Measurements from ENCODE around the gene RFLNA.

The RFLNA gene

DNA sequence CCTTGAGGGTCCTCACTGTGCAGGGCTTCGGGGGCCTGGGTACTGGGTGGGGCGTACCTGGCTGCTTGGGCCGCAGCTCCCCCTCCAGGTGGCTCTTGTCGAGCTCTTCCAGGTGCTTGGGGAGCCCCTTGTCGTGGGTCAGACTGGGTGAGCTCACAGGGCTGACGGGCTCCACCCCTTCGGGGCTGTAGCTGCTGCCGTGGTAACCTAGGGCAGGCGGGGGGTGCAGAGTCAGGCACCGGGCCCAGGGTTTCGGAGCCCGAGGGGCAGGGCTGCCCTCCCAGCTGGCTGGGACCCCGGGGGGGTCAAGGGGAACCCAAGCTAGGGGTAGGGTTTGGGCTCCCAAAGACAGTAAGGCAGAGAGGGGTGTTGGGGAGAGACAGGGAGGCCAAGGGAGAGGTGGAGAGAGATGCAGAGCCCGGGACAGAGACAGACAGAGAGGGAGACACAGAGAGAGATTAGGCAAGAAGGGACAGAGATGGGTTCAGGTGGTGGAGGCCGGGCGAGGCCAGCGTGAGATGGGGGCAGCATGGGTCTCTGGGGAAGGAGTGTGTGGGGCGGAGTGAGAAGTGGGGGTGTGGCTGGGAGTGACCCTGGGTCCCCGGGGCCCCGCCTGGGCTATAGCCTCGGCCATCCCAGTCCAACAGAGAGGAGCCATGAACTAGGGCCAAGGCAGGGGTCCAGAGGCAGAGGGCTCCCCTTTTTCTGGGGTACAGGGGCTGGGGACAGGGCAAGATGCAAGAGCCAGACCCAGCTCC is 40.7 kb downstream of the RFLNA start:
- H3K4me3 ChIP-seq (ENCODE audit: low read depth, low read length) = no peak overlapping the region
- TF ChIP-seq, protein P1, sequence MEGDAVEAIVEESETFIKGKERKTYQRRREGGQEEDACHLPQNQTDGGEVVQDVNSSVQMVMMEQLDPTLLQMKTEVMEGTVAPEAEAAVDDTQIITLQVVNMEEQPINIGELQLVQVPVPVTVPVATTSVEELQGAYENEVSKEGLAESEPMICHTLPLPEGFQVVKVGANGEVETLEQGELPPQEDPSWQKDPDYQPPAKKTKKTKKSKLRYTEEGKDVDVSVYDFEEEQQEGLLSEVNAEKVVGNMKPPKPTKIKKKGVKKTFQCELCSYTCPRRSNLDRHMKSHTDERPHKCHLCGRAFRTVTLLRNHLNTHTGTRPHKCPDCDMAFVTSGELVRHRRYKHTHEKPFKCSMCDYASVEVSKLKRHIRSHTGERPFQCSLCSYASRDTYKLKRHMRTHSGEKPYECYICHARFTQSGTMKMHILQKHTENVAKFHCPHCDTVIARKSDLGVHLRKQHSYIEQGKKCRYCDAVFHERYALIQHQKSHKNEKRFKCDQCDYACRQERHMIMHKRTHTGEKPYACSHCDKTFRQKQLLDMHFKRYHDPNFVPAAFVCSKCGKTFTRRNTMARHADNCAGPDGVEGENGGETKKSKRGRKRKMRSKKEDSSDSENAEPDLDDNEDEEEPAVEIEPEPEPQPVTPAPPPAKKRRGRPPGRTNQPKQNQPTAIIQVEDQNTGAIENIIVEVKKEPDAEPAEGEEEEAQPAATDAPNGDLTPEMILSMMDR (IDR thresholded peaks at IDR 0.05; ENCODE audit: low read depth, low read length, missing control alignments) = no peak
- DNase-seq (ENCODE audit: low read depth) = no peak

DNA sequence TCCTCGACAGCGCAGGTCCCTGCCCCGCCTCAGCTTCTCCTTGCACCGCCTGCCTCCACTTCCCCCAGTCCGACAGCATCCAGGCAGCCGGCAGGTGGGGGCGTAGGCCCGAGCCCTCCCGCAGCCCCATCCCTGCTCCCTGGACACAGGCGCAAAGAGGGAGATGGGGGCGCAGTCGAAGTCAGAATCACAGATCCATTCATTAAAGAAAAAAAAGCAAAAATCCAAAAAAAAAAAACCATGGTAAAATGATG is 41.2 kb downstream of the RFLNA start:
- DNase-seq (ENCODE audit: low read depth) = no peak
- no peak overlapping the region for H3K4me3 ChIP-seq (ENCODE audit: low read depth, low read length)
- TF ChIP-seq, protein P1 (IDR thresholded peaks at IDR 0.05; ENCODE audit: low read depth, low read length, missing control alignments) = no peak

DNA sequence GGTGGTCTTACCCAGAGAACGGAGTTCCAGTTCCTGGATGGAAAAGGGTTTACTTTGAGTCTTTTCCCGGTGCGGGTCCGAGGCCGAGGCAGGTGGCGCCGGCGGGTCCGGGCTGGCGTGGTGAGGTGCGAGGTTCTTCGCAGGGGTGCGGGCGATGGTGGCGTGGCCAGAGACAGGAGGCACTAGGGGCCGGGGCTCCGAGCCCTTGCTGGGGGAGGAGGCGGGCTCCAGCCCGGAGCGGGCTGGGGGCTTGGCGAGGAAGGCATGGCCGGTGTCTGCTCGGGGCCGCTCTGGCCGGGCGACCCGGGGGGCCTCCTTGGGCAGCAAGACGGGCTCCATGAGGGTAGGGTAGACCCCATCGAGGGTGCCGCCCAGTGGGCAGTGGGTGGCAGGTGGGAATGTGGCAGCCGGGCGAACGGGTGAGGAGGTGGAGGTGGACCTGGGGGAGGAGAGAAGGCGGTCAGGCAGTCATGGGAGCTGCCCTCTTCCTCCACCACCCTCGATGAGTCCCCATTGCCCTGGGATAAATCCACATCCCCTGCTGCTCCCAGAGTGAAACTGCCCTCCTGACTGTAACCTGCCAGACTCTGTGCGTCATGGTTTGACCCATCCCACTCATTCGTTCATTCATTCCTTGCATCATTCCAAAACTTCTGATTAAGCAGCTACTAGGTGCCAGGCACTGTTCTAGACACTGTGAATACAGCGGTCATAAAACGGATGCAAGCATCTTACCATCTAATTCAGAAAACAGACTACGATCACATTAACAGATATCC is 42.0 kb downstream of the RFLNA start:
- DNase-seq (ENCODE audit: low read depth) = no peak
- no peak overlapping the region for H3K4me3 ChIP-seq (ENCODE audit: low read depth, low read length)
- TF ChIP-seq, protein P1 (IDR thresholded peaks at IDR 0.05; ENCODE audit: low read depth, low read length, missing control alignments) = no peak

DNA sequence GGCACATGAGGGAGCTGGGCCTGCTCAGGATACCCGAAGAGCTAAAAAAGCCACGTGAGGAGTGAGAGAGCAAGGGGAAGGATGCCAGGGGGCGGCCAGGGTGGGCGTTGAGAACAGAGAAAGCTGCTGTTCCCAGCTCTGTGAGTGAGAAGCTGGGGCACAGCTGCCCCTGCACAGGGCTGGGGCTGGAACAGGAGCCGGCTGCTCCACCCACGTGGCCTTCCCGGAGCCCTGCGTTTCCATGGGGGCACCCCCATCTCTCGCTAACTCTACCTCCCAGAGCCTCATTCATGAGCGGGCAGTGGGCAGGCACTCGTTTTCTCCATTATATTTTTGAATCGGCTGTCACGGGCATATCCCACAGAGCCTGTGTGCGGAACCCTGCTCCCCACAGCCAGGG is 42.7 kb downstream of the RFLNA start:
- DNase-seq (ENCODE audit: low read depth) = no peak
- TF ChIP-seq, protein P1 (IDR thresholded peaks at IDR 0.05; ENCODE audit: low read depth, low read length, missing control alignments) = no peak
- no peak overlapping the region for H3K4me3 ChIP-seq (ENCODE audit: low read depth, low read length)

DNA sequence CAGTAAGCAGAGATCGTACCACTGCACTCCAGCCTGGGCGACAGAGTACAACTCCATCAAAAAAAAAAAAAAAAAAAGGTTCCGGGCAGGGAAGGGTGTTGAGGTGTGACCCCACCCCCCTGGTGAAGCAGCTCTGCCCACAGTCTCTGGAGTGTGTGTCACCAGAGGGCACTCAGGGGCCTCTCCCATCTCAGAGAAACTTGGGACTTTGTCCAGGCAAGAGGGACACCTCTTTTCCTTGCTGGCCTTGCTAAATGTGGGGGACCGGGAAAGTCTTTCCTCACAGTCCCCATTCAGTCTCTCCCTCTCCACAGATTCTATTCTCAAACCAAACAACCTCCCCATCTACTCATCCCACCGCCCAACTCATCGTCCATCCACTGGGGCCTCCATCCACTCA is 43.6 kb downstream of the RFLNA start:
- no peak overlapping the region for H3K4me3 ChIP-seq (ENCODE audit: low read depth, low read length)
- no peak for DNase-seq (ENCODE audit: low read depth)
- TF ChIP-seq, protein P1 (IDR thresholded peaks at IDR 0.05; ENCODE audit: low read depth, low read length, missing control alignments) = no peak

DNA sequence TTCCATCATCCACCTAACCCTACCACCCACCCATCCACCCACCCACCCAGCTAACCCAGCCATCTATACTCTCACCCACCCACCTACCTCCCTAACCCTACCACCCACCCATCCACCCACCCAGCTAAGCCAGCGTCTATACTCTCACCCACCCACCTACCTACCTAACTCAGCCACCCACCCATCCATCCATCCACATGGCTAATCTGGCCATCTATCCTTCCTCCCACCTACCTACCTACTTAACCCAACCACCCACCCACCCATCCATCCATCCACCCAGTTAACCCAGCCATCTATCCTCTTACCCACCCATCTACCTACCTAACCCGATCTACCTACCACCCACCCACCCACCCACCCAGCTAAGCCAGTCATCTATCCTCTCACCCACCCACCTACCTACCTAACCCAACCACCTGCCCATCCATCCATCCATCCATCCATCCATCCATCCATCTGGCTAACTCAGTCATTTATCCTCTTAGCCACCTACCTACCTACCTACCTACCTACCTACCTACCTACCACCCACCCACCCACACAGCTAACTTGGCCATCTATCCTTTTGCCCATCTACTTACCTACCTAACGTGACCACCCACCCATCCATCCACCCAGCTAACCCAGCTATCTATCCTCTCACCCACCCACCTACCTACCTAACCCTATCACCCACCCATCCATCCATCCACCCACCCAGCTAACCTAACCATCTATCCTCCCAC is 44.1 kb downstream of the RFLNA start:
- DNase-seq (ENCODE audit: low read depth) = no peak
- TF ChIP-seq, protein P1 (IDR thresholded peaks at IDR 0.05; ENCODE audit: low read depth, low read length, missing control alignments) = no peak
- no peak overlapping the region for H3K4me3 ChIP-seq (ENCODE audit: low read depth, low read length)

All from GM12864 (cell line).